Endothelial cell of umbilical vein (primary cell): Measurements from ENCODE around the gene BSDC1. TPM values are rescaled to one million over a fixed set of nuclear protein-coding genes. Genes with fewer than 3 reads are reported as not detected.

Experiments
- BruUV-seq: library from RNA; stranded (reverse); fragments of 400-500 nt; replicated peaks from 2 replicates; lab custom pipeline; 2021; lab: Mats Ljungman, UMichigan
- CTCF ChIA-PET: fragments of 300-600, 350-600 bp; sonication (Branson Sonifier 250); formaldehyde crosslinking; loops from one replicate; lab custom pipeline; 2021; ENCODE audit warnings: antibody characterized with exemption, inconsistent platforms; lab: Charles Lee
- POLR2A ChIA-PET: fragments of 300-600, 350-600 bp; sonication (Branson Sonifier 250); formaldehyde crosslinking; loops from one replicate; lab custom pipeline; 2021; ENCODE audit warnings: antibody characterized with exemption, inconsistent platforms; lab: Charles Lee
- DNase-seq: peaks from one replicate; pipeline ENCODE4 v3.0.0-alpha.2; 2011; ENCODE audit warnings: low read depth, low spot score
- FAIRE-seq: peaks from 2 replicates; lab custom pipeline; 2011; peaks lifted over from hg19 to GRCh38; lab: Jason Lieb, UNC
- H2AFZ ChIP-seq: 2 replicates; pipeline ENCODE4 v1.6.0; 2012; ENCODE audit warnings: low read depth, low read length, control low read depth, inconsistent platforms
- H3K27ac ChIP-seq: 2 replicates; pipeline ENCODE4 v1.5.1; 2011; ENCODE audit warnings: low read depth, mild to moderate bottlenecking, control low read depth, low read length, moderate library complexity; ENCODE audit not compliant: insufficient read depth
- H3K27me3 ChIP-seq, 2 experiments: 2 replicates each; pipeline versions ENCODE4 v1.6.0 to v1.6.1; 2011; ENCODE audit warnings: low read length in 2 of 2, mixed read lengths in 1 of 2; ENCODE audit not compliant: control insufficient read depth in 2 of 2, insufficient read depth in 2 of 2
- H3K36me3 ChIP-seq, 2 experiments: 2 replicates in 1 of 2; 3 replicates in 1 of 2; pipeline ENCODE4 v1.5.1; 2011; ENCODE audit warnings: low read length in 2 of 2, mild to moderate bottlenecking in 1 of 2, moderate library complexity in 1 of 2; ENCODE audit not compliant: control insufficient read depth in 2 of 2, insufficient read depth in 2 of 2; ENCODE audit errors: extremely low read depth in 1 of 2
- H3K4me1 ChIP-seq: 3 replicates; pipeline ENCODE4 v1.5.1; 2011; ENCODE audit warnings: mild to moderate bottlenecking, low read length; ENCODE audit not compliant: control insufficient read depth, insufficient read depth; ENCODE audit errors: extremely low read depth
- H3K4me2 ChIP-seq: 2 replicates; pipeline ENCODE4 v1.6.1; 2011; ENCODE audit warnings: low read length, control low read depth, mixed read lengths; ENCODE audit not compliant: insufficient read depth
- H3K4me3 ChIP-seq, 3 experiments: fragments of 200-600 bp in 1 of 3; sonication (generic), shearing (Covaris generic) in 1 of 3; replicated peaks in 1 of 3; 2 replicates each; pipeline ENCODE4 v1.5.1; 2011 to 2016; ENCODE audit warnings: control low read depth in 3 of 3, low read length in 3 of 3, mild to moderate bottlenecking in 2 of 3, inconsistent platforms in 1 of 3, low read depth in 1 of 3, moderate library complexity in 1 of 3; ENCODE audit not compliant: insufficient read depth in 1 of 3
- H3K79me2 ChIP-seq: 2 replicates; pipeline ENCODE4 v1.6.0; 2012; ENCODE audit warnings: low read length, inconsistent platforms; ENCODE audit not compliant: control insufficient read depth, insufficient read depth
- H3K9ac ChIP-seq: replicated peaks from 2 replicates; pipeline ENCODE3; 2011; ENCODE audit warnings: low read length, control low read depth; ENCODE audit not compliant: insufficient read depth; ENCODE audit errors: extremely low read depth
- H3K9me1 ChIP-seq: replicated peaks from 3 replicates; pipeline ENCODE4 v1.6.0; 2011; ENCODE audit warnings: mild to moderate bottlenecking, low read length; ENCODE audit not compliant: control insufficient read depth, insufficient read depth; ENCODE audit errors: extremely low read depth
- H3K9me3 ChIP-seq: replicated peaks from 2 replicates; pipeline ENCODE4 v1.5.1; 2012; ENCODE audit warnings: low read length, inconsistent platforms; ENCODE audit not compliant: control insufficient read depth, insufficient read depth
- H4K20me1 ChIP-seq: replicated peaks from 2 replicates; pipeline ENCODE3; 2011; ENCODE audit warnings: mild to moderate bottlenecking, low read length; ENCODE audit not compliant: control insufficient read depth, insufficient read depth; ENCODE audit errors: extremely low read depth
- EZH2 ChIP-seq: IDR thresholded peaks from 2 replicates; pipeline ENCODE4 v1.6.1; 2012; ENCODE audit warnings: borderline replicate concordance, low read depth, mild to moderate bottlenecking, moderate library complexity, low read length, inconsistent platforms; ENCODE audit not compliant: severe bottlenecking
- FOS ChIP-seq: IDR thresholded peaks from 2 replicates; pipeline ENCODE4 v1.6.1; 2011; ENCODE audit warnings: mild to moderate bottlenecking, low read length, moderate library complexity, borderline replicate concordance; ENCODE audit not compliant: insufficient read depth
- GATA2 ChIP-seq: IDR thresholded peaks from 2 replicates; pipeline ENCODE4 v1.7.0; 2011; ENCODE audit warnings: low read depth, mild to moderate bottlenecking, moderate library complexity, mixed read lengths, low read length; ENCODE audit not compliant: insufficient read length, insufficient read depth
- JUN ChIP-seq: IDR thresholded peaks from 2 replicates; pipeline ENCODE4 v1.6.1; 2011; ENCODE audit warnings: borderline replicate concordance, low read depth; ENCODE audit not compliant: insufficient read length, insufficient read depth
- MYC ChIP-seq: IDR thresholded peaks from one replicate; pipeline ENCODE4 v1.6.1; 2011; ENCODE audit warnings: mild to moderate bottlenecking, low read depth, low read length
- POLR2A ChIP-seq: IDR thresholded peaks from 2 replicates; pipeline ENCODE4 v1.6.1; 2012; ENCODE audit warnings: low read depth, mild to moderate bottlenecking, control low read depth, low read length
- POLR2AphosphoS5 ChIP-seq: IDR thresholded peaks from 2 replicates; pipeline ENCODE4 v1.6.1; 2012; ENCODE audit warnings: low read depth, mild to moderate bottlenecking, control low read depth, low read length, moderate library complexity; ENCODE audit not compliant: insufficient read depth
- dilution Hi-C: fragments of 300-500 bp; cut with MboI; formaldehyde crosslinking; loops from one replicate; pipeline ENCODE4 v1.15.0; 2019; ENCODE audit warnings: low sequenced_read_pairs; ENCODE audit not compliant: extremely low pct_ligation_motif_present
- intact Hi-C: fragments of 100-400 bp; cut with micrococcal nuclease; formaldehyde crosslinking; loops from one replicate; pipeline ENCODE4 v1.10.0; 2022
- polyA plus RNA-seq, 4 experiments: library from polyadenylated mRNA; depleted of rRNA in 3 of 4; stranded (reverse) in 3 of 4; unstranded in 1 of 4; fragments of >200 nt; gene quantifications; 2 replicates each; pipeline versions ENCODE4 v1.2.1 to v1.2.3, GENCODE V29; 2011 to 2012; ENCODE audit warnings: missing spikeins in 1 of 4
- total RNA-seq: library from RNA; stranded (reverse); gene quantifications from 2 replicates; pipeline ENCODE4 v1.2.3, GENCODE V29; 2021
- TF ChIP-seq, protein P1 (sequence below): IDR thresholded peaks from 2 replicates; pipeline ENCODE4 v1.6.1; 2011; ENCODE audit not compliant: insufficient read depth, insufficient read length
- TF ChIP-seq, protein P2 (sequence below), 2 donors: IDR thresholded peaks; 1 replicate in 1 of 2; 2 replicates in 1 of 2; pipeline ENCODE4 v1.5.1; 2011; ENCODE audit warnings: low read length in 2 of 2, mild to moderate bottlenecking in 2 of 2, moderate library complexity in 2 of 2, control low read depth in 1 of 2, inconsistent platforms in 1 of 2, low read depth in 1 of 2; ENCODE audit not compliant: insufficient read depth in 1 of 2; ENCODE audit errors: extremely low read depth in 1 of 2

BSDC1 gene
- total and polyA plus RNA-seq, 2 donors (not counting 3 experiments of a cell fraction or from before 2014, with no cell fraction given), result 44.3 to 64.6 TPM

DNA sequence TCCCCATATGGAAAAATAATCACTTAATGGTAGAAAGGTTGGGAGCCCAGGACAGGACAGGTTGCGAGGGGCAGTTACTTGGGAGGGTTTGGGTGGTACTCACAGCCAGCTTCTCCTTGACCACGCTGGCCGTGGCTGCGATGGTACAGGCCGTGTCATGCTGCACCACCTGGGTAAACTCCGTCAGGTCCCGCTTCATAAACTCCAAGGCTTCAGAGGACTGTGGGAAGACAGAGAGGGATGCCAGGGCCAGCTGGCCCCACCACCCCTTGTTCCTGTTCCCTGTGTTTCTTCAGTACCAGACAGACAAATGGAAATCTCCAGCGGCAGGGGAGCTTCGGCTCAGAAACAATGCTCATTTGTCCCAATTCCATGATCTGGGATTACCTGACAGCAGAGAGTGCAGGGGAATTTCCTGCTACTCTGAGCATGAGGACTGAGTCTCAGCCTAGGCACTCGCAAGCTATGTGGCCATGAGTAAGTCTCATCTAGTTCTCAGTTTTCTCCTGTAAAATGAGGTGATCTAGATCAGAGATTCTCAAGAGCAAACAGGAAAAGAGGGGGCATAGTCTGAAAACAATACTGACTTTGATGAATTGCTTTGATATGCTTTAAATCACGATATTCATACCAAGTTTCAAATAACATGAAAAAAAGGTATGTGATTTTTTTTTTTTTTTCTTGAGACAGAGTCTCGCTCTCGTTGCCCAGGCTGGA, 7.4 kb downstream of the BSDC1 start:
- H3K79me2 ChIP-seq, result peaks cover 3% of the 10 kb centered on the region
- FAIRE-seq, result no peak
- no peak overlapping the region for H3K4me3 ChIP-seq
- H3K9me3 ChIP-seq, result no peaks in the 10 kb centered on the region
- no peaks in the 10 kb centered on the region for H3K9me1 ChIP-seq
- H4K20me1 ChIP-seq, result no peaks in the 10 kb centered on the region
- dilution Hi-C loops, result no loop called here
- POLR2A ChIA-PET, result interaction anchor here (1.0 kb wide), 1 partner anchor 51 kb away, joined by 3 read pairs; the partner anchor contains the start of gene MARCKSL1
- no peak overlapping the region for H2AFZ ChIP-seq
- intact Hi-C loops, result no loop called here
- TF ChIP-seq FOS, result no peak
- TF ChIP-seq, protein P1, sequence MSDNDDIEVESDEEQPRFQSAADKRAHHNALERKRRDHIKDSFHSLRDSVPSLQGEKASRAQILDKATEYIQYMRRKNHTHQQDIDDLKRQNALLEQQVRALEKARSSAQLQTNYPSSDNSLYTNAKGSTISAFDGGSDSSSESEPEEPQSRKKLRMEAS, result no peak
- no peak for TF ChIP-seq MYC
- TF ChIP-seq, protein P2, sequence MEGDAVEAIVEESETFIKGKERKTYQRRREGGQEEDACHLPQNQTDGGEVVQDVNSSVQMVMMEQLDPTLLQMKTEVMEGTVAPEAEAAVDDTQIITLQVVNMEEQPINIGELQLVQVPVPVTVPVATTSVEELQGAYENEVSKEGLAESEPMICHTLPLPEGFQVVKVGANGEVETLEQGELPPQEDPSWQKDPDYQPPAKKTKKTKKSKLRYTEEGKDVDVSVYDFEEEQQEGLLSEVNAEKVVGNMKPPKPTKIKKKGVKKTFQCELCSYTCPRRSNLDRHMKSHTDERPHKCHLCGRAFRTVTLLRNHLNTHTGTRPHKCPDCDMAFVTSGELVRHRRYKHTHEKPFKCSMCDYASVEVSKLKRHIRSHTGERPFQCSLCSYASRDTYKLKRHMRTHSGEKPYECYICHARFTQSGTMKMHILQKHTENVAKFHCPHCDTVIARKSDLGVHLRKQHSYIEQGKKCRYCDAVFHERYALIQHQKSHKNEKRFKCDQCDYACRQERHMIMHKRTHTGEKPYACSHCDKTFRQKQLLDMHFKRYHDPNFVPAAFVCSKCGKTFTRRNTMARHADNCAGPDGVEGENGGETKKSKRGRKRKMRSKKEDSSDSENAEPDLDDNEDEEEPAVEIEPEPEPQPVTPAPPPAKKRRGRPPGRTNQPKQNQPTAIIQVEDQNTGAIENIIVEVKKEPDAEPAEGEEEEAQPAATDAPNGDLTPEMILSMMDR (IDR thresholded peaks at IDR 0.05; ENCODE audit: extremely low read depth in 1 of 2, insufficient read depth in 1 of 2, low read depth in 1 of 2, low read length in 2 of 2), result no peak
- TF ChIP-seq EZH2, result no peak
- no peak for TF ChIP-seq POLR2A
- TF ChIP-seq GATA2, result no peak
- no peak for TF ChIP-seq JUN
- no peak for TF ChIP-seq POLR2AphosphoS5
- no peaks in the 10 kb centered on the region for H3K4me1 ChIP-seq
- no TSS peak for BruUV-seq
- no peak overlapping the region for H3K9ac ChIP-seq
- H3K4me2 ChIP-seq, result no peak overlapping the region
- H3K36me3 ChIP-seq, result peaks cover 13 to 29% of the 10 kb centered on the region in 2 experiments
- CTCF ChIA-PET, result interaction anchor here (1.2 to 2.6 kb wide), 3 partner anchors 8 to 171 kb away, joined by 4 to 9 read pairs (median 4); partner anchors contain the start of gene BSDC1
- no peak for DNase-seq
- no peak overlapping the region for H3K27ac ChIP-seq
- H3K27me3 ChIP-seq, result no peaks in the 10 kb centered on the region
